Endometrium (tissue), 2 donors: ENCODE results near the gene NPAS2.

Experiments used
- FAIRE-seq: peaks from 2 replicates; lab custom pipeline; 2012; peaks lifted over from hg19 to GRCh38; lab: Jason Lieb, UNC
- donor health status: control.
- donor health status: control.

NPAS2 gene

DNA sequence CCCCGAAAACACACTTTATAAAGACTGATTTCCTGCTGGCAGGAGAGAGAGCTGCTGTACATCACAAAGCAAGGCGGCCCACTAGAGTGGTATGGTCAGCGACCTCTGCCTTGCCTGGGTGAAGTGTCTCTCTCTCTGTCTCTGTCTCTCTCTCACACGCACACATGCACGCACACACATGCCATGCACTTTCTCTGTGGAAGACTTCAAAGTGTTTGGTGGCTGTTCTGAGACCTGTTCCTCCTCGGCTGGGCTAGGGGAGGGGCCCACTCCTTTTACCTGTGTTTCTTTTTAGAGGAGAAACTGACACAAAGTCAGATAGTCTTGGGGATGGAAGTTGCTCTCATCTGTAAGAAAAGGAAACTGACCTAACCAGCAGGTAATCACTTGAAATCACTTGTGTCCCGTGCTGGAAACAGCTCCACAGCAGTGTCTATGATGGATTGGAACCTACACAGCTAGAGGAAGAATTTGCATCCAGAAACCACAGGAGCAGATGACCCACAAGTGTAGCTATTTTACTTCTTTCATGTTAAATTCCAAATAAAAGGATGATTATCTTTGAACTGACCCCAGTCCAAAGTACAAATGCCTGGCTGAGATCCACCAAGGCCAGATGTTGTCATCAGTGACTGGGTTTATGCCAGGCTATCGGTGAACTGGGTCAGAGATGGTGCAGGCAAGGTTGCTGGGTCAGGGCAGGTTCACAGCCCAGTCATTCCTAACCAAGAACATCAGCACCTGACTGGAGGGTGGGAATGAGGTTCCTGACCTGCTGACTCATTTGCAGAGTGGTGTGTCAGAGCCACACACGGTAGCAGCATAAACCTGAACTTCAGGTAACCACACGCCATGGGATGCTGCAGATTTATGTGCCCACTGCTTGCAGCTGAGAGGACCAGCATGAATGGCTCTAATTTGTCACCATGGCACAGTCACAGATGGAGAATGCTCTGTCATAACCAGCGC is 63.0 kb downstream of the NPAS2 start:
- FAIRE-seq = no peak

DNA sequence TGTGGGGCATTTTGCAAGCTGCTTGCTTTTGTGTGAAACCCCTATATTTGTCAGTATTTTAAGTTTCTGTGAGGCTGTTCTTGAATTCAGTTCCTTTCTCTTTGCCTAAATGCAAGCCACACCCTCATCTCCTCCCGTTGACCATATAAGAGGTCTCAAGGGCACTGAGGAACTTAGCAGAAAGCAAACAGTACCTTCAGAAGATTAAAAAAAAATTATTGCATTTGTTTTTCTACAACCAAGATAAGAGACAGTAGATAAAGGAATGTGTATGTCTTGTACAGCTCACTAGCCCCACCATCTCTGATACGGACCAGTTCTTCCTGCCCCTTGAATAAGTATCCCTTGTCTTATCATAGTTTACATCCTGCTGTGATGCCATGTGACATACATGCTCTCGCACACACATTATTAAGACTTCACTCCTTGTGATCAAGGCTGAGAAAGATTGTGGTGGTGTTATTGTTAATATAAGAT is 64.2 kb downstream of the NPAS2 start:
- no peak for FAIRE-seq

DNA sequence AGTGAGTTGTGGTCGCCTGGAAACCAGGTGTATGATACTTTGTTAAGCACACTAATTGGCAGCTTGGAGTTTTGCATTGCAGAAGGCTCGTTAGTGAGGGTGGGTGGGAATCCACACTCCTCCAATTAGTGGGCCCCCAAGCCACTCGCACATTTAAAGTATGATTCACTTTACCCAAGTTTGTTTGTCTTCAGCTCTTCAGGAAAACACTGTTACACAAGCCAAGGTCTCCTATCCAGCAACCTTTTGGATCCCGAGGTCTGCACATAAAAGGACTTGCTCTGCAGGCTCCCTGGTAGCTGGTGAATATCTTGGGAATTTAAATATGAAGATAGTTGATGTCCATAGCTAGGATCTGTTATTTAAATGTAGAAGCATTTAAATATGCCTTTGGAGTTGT is 66.1 kb downstream of the NPAS2 start:
- no peak for FAIRE-seq

DNA sequence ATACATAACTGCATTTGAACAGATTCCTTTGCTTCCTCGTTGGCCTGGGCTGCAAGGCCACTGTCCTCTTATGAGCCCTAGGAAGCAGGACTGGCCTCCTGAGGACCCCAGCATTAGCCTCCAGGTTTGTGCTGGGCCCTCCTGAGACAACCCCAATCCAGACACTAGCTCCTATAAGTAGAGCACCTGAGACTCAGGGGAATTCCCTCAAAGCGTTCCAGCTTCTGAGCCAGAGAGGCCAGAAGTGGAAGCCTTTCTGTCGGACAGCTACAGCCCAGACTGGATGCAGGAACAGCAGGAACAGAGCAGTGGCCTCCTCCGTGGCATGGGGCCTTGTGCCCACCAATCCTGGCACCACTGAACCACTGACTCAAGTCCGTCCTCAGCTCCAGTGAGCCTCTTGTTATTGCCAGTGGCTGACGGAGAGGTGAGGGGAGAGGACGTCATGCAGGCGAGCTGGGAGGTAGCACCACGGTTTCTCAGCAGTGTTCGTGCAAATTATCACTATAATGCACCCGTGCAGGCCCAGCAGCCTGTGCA is 67.2 kb downstream of the NPAS2 start:
- FAIRE-seq = no peak

DNA sequence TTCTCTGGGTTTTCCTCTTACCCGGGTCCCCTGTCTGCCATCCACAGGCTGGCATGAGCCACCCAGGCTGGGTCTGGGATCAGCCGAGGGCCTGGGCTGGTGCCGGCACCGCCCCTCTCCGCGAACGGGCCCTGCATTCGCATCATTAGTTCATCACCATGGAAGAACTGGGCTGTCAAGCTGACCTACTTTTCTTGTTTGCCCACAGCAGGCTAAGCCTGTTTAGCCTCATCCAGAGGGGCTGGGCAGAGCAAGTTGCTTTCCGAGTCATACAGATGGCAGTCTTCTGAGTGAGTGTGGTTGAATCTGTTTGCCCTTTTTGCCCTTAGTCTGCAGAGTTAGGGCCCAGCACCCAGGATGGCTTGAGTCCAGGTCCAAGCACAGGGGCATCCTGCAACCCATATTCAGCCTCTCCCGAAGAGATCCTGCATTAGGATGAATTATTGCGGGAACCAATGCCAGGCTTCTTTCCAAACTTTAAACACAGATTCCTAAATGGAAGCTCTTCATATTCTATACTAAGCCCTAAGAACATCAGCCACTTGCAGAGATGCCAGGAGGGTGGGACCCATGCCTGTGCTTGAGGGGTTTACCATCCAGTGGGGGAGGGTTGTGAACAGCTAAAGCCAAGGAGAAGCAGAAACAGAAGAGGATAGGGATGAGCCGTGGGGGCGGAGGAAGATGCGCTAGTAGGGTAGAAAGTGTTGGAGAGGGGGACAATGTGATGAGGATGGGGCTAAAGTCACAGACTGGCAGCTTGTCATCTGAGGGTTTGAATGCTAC is 68.0 kb downstream of the NPAS2 start:
- FAIRE-seq = no peak

DNA sequence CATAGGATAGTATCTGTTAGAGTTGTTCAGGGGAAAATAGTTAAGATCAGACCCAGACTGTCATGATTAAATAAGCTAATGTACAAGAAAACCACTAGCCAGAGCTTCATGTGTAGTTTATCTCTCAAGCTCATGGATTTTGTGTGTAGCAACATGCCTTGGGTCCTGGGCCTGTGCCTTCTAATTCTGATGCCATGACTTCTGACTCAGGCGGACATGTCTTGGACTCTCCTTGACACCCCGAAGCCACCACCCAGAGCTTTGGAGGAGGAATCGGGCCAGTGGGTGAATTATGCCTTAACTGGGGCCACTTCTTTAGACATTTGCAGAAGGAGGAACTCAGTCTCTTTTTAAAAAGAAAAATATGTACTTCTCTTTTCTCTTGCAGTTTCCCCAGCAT is 68.7 kb downstream of the NPAS2 start:
- no peak for FAIRE-seq

DNA sequence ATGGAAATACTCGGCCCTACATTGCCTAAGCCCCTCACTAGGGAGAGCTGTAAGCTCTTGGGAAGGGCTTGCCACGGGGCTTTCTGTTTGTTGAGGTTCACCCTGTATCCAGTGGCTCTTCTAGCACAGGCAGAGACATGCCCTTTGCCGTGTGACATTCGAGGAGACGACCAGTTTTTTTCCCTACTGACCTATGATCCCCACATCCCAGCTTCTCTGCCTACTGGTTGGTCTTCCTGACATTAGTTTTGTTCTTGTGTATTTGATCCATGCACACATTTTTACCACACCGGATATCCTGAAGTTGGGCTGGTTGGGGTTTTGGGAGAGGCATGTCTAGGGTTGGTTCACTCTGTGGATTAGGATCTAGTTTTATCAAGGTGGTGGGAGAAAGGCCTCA is 69.3 kb downstream of the NPAS2 start:
- no peak for FAIRE-seq

DNA sequence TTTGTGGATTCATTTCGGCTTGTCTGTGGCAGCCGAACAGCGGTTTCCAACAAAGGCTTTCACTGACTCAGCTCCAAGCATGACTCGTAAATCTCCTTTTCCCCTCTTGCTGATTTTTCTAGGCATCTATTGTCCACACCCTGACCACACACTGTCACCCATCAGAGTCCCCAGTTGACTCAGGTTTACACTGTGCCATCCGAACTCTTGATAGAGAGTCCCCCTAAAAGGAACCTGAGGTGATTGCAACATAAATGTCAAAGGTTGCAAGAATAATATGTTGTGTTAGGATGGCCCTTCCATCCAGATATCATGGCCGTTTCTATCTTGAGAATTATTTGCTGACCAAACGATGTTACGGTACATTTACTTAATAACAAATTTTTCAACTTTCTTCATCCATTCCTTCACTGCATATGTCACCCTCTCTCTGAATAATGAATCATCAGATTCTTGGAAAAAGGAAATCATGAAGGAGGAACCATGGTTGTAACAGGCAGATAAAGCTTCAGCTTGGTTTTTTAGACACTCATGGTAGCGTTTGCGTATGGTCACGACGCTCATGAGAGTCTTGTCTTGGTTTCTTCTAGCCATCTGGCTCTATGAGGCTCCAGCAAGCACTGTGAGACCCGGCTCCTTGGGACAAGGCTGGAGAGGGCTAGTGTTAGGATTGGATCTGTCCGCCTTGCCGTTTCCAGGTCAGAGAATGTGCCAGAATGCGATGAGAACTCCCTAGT is 72.1 kb downstream of the NPAS2 start:
- no peak for FAIRE-seq

DNA sequence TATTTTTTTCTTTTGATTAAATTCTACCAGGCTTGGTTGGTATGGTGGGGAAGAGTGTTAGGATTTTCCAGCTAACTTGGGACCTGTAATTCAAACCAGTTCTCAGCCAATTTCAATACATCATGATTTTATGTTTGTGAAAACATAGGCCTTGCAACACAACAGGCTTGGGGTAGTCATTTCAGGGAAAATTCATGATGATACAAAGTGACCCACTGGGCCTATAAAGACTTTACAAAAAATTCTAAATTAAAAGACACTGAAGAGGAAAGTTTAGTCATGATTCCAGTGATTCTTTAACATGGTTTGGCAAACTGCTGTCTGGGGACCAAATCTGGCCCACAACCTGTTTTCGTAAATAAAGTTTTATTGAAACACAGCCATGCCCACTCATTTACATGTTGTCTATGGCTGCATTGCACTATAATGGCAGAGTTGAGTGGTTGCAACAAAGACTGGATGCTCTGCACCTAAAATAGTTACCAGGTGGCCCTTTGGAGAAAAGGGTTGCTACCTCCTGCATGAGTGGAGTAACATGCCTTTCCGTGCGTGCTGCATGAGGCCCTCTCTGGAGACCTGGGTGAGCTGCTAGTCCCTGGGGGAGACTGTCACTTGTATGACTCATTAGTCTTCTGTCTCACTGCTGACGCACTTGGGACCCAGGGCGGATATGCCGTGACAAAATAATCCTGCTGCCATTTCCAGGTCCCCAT is 73.6 kb downstream of the NPAS2 start:
- FAIRE-seq = no peak

DNA sequence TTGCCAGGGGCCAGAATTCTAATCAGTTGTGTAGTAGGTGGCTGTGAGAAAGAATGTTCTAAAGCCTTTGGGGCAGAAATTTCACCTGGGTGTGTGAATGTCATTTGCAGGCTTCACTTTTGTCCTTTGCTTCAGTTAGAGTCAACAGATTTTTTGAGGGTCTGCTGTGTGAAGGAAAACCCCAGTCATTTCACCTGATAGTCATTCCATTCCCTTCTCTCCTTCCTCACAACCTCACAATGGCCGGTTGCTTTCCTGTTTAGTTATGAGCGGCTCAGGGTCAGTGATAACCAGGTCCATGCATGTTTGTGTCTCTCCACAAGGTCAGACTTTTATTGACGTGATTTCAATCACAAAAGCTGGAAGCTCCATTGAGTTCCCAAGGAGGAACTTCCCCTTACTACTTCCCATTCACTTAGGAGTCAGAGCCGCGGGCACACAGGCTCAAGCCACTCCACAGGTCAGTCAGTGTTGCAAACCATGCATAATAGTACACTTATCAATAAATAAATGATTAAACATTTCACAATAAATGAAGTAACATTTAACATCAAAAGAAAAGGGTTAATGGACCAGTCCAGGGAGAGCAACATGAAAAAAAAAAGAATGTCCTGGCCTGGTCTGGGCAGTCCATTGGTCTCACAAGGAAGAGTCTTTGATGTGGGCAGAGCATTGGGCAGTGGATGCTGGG is 74.3 kb downstream of the NPAS2 start:
- FAIRE-seq = no peak

DNA sequence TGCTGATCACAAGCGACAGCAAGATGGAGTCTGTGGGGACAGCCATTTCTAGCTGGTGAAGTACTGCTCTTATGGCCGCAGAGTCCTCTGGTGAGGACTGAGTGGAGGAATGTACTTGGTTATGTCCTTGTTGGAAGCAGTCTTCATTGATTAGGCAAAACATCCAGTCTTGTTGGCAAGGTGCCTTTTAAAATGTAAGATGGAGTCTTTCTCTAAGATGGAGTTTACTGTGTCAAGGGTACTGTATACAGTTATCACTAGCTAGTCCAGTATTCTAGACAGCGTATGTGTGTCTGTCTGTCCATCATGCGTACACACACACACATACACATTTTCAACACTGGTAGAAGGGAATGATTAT is 74.8 kb downstream of the NPAS2 start:
- FAIRE-seq = no peak

DNA sequence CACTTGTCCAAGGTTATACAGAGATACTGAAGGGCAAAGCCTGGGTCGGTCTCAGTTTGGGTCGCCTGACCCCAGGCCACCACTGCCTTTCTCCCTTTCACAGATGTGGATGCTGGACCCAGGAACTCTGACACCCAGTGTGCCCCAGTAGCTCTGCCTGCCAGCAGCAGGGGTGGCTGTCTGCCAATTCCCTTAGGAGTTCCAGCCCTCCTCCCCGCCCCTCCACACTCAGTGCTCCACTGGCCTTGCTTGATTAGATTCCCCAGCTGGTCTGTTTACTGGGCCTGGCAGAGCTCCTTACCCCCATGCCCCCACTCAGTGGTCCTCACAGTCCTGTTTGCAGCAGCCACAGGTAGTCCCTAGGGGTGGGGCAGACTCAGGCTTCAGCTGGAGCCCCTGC is 75.5 kb downstream of the NPAS2 start:
- FAIRE-seq = no peak

DNA sequence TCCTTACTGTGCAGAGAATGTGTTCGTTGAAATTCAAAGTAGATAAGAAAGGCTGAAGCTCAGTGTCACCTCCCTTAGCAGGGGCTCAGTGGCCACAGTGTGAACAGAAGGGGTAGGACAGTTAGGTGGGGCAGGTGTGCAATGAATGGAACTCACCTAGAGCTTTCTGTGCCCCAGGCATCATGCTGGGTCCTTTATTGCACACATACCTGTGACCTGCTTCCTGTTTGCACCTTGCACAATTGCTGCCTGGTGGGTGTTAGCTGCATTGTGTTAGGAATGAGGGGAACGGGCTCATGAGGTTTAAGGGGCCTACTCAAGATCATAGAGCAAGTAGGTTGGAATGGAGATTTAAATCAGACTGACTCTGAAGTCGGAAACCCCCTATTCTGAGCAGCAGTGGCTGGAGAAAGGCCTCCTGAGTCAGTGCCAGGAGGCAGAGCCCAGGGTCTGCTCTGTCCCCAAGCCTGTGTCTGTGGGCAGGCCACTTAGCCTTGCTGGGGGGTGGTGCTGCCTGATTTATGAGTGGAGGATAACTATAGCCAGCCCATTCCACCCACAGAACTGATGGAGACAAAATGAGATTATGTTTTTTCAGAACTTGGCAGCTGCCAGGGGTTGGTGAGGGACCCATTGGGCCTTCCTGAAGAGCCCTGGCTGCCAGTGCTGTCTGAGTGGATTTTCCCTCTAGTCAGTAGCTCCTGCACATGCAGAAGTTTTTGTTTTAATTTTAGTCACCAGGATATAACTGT is 76.2 kb downstream of the NPAS2 start:
- no peak for FAIRE-seq

DNA sequence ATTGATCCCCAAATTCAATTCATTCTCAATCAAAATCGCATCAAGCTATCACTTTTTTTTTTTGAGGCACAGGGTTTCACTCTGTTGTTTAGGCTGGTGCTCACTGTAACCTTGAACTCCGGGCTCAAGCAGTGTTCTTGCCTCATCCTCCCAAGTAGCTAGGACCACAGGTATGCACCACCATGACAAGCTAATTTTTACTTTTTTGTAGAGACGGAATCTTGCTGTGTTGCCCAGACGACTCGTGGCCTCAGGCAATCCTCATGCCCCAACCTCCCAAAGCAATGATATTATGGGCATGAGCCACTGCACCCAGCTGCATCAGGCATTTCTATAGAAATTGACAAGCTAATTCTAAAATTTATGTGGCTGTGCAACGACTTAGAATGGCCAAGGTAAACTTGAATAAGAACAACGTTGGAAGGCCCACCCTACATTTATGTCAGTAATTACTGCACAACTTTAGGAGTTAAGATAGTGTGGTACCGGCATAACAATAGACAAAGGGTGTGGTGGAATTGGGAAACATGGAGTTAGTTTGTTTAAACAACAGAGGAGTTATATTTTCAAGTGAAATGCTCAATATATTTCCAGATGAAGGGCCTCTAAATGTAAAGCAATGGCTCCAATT is 78.2 kb downstream of the NPAS2 start:
- no peak for FAIRE-seq

DNA sequence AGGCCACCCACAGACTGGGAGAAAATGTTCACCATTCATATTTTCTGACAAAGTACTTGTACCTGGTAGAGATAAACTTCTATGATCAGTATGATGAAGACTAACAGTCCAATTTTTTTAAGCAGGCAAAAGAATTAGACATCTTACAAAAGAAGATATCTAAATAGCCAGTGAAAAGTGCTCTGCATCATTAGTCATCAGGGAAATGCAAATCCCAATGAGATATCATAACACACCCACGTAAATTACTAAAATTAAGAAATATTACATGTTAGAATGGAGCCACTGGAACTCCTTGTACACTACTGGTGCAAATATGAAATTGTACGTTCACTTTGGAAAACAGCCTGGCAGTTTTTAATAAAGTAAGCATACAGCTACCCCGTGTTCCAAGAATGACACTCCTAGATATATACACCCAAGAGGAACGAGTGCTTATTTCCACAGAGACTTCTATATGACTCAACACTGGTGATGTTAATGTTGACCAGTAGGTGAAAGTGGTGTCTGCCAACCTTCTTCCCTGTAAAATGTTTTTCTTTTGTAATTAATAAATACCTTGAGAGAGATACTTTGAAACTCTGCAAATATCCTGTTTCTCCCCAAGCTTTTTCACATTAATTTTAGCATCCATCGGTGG is 80.3 kb downstream of the NPAS2 start:
- FAIRE-seq = no peak

DNA sequence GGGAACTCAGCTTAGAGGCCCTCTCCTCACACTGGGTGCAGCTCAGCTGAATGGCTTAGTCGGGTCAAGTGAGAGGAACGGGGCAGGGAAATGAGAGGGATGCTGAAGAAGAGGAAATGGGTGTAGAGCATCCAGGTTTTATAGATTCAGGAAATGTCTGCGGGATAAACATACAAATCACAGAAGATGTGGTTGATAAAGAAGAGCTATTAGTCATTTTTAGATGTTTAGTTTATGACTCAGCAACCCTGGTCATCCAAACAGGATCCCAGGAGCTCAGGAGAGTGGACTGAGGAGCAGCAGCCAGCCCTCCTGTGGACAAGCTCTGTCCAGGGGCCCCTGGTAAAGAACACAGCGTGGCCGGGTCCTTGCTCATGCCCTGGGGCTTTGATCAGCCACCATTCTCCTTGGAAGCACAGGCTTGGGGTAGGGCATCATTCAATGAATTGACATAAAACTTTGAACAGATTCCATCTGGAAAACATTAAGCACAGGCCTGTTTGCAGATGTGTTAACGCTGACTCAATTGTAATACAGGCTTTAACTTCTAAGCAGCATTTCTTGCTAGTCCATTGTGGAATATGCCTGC is 83.0 kb downstream of the NPAS2 start:
- no peak for FAIRE-seq

DNA sequence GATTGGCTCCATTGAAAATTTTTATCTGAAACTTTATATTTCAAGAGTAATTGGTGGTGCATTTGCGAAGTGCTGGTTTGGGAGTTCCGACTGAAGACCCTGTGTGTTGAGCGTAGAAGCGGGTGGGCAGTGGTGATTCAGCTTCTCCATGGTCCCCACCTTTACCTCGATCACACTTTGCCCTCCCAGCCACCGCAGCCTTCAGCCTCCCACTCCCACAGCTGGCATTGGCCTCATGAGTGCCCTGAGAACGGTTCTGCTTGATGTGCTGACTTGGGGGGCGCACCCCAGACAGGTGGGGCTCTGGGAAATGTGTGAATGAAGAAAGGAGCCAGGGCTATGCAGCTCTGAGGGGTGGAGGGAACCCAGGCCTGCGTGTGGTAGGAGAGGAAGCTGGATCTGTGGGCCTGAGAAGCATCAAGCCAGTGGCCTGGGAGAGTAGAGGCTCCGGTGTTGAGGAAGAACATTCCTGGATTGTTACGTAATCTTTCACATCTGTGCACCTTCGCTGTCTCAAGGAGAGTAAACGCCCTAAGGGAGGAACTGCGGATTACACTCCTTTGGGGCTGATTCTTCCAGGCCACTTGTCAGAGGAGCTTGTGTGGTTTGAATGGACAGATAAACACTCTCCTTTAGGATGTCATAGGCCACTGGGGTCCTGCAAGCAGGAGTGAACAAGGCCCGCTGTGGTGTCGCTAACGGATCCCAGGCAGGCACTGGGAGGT is 83.8 kb downstream of the NPAS2 start:
- FAIRE-seq = no peak

DNA sequence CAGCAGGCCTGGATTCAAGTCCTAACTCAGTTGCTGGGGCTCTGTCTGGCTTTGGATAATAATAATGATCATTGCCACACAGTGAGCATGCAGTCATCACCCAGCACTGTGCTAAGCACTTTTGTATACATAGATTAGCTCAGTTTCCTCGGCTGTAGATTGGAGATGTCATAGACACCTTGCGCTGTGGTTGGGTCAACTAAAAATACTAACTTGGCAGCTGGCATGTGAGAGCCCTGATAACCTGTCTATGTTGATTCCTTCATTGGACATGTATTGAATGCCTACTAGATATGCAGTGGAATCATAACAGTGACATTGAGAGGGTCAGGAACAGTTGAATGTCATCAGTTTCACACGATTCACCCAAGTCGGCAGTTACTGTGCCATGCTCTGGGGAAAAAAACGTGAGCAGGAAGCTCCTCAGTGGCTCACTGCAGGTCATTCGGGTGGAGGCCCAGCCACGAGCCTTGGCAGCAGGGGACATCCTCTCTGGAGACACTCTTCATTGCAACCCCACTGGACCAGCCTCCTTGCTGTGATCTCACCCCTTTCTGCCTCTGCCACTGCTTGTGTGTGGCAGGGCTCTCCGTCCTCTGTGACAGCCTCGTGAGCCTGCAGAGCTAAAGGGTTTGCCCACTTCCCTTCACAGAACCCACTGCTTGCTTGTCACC is 85.3 kb downstream of the NPAS2 start:
- no peak for FAIRE-seq
